ENCODE results near the gene NUP88. TPM values are rescaled to one million over a fixed set of nuclear protein-coding genes. Genes with fewer than 3 reads are reported as not detected.

NUP88 gene
- total RNA-seq, 4 donors from 2014 or later = 64.4 to 87.1 (median 75.6) TPM

DNA sequence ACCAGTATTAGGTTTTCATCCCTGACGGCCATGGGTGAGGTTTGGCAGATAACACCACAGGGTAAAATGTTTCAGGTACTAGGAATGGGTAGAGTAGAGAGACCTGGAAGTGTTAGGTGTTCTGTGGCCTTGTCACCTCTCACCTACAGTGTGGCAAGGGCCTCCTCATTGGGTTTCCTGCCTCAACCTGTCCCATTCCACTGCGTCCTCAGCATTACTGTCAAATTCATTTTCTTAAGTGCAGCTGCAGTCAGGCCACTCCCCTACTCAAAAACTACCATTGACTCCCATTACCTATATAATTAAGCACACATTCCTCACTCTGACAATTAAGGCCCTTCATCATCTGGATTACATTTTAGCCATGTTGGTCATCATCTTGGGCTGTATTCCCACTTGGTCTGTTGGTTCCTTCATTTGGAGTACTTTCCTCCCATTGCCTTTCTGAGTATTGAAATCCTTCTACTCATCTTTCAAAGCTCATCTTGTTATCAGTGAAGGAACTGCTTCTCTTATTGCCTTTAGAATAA lies 64.5 kb downstream of the NUP88 start:
- Histone ChIP-seq H3K36me3 (peaks cover 93% of the 10 kb centered on the region), H3K27ac (no peak overlapping the region), H3K4me3 (no peak overlapping the region), H3K9me3 (no peaks in the 10 kb centered on the region), H3K4me1 (peaks cover 7% of the 10 kb centered on the region), H3K27me3 (no peaks in the 10 kb centered on the region)
- no peak for DNase-seq (ENCODE audit: low spot score in 2 of 2)
- TF ChIP-seq POLR2A (IDR thresholded peaks at IDR 0.05) (no peak), POLR2AphosphoS5 (IDR thresholded peaks at IDR 0.05) (no peak), EP300 (IDR thresholded peaks at IDR 0.05) (no peak)
- TF ChIP-seq, protein P1, sequence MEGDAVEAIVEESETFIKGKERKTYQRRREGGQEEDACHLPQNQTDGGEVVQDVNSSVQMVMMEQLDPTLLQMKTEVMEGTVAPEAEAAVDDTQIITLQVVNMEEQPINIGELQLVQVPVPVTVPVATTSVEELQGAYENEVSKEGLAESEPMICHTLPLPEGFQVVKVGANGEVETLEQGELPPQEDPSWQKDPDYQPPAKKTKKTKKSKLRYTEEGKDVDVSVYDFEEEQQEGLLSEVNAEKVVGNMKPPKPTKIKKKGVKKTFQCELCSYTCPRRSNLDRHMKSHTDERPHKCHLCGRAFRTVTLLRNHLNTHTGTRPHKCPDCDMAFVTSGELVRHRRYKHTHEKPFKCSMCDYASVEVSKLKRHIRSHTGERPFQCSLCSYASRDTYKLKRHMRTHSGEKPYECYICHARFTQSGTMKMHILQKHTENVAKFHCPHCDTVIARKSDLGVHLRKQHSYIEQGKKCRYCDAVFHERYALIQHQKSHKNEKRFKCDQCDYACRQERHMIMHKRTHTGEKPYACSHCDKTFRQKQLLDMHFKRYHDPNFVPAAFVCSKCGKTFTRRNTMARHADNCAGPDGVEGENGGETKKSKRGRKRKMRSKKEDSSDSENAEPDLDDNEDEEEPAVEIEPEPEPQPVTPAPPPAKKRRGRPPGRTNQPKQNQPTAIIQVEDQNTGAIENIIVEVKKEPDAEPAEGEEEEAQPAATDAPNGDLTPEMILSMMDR (IDR thresholded peaks at IDR 0.05) = no peak
- 73% methylated on average over 2 of the region's 2 CpGs for WGBS

DNA sequence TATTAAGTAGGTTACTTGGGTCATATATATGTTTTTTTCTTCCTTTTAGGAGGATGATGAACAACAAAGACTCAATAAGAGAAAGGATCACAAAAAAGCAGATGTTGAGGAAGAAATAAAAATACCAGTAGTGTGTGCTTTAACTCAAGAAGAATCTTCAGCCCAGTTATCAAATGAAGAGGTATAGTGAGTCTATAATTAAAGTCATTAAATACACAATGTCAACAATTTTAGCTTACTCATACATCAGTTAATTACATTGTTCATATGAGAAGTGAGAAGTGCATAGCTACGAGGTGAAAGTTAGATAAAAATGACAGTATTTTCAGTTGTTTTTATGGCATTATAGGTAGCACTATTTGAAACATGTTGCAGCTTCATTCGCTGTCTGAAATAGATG lies 65.2 kb downstream of the NUP88 start:
- H3K4me3 ChIP-seq = no peak overlapping the region
- WGBS = 93% methylated on average over 2 of the region's 2 CpGs

DNA sequence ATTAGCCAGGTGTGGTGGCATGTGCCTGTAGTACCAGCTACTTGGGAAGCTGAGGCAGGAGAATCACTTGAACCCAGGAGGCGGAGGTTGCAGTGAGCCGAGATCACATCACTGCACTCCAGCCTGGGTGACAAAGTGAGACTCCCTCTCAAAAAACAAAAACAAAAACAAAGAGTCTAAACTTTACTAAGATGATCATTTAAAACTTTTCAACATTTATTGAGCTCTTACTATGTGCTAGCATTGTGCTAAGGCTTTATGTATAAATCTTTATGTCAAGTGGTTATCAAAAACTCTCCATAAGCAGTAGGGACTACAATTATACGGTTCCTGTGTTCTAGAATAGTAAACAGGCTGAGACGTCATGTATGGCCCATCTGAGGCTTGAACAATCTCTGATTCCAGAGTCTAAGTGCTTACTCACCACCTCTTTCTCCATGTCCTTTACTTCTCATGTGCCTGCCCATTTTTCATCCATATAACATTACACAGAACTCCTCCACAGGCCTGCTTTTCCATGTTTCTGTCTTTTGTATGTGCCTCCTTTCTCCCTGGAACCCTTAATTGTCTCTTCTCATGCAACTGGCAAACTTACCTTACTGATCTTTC lies 66.7 kb downstream of the NUP88 start:
- H3K4me1 ChIP-seq = peaks cover 7% of the 10 kb centered on the region
- DNase-seq (ENCODE audit: low spot score in 2 of 2) = no peak
- 97% methylated on average over 4 of the region's 4 CpGs for WGBS
- H3K27me3 ChIP-seq = no peaks in the 10 kb centered on the region
- no peak overlapping the region for H3K4me3 ChIP-seq
- no peaks in the 10 kb centered on the region for H3K9me3 ChIP-seq
- H3K27ac ChIP-seq = no peak overlapping the region
- peaks cover 93% of the 10 kb centered on the region for H3K36me3 ChIP-seq
- no peak for TF ChIP-seq EP300 (IDR thresholded peaks at IDR 0.05)
- TF ChIP-seq POLR2AphosphoS5 (IDR thresholded peaks at IDR 0.05) = no peak
- TF ChIP-seq, protein P1 (IDR thresholded peaks at IDR 0.05) = no peak
- TF ChIP-seq POLR2A (IDR thresholded peaks at IDR 0.05) = no peak

More for the DNA sequence above, 65.2 kb downstream of the NUP88 start:
- Histone ChIP-seq H3K36me3 (peaks cover 91% of the 10 kb centered on the region), H3K4me1 (peaks cover 7% of the 10 kb centered on the region), H3K9me3 (no peaks in the 10 kb centered on the region), H3K27me3 (no peaks in the 10 kb centered on the region), H3K27ac (no peak overlapping the region)
- DNase-seq (ENCODE audit: low spot score in 2 of 2) = no peak
- TF ChIP-seq, protein P1 (IDR thresholded peaks at IDR 0.05) = no peak

DNA sequence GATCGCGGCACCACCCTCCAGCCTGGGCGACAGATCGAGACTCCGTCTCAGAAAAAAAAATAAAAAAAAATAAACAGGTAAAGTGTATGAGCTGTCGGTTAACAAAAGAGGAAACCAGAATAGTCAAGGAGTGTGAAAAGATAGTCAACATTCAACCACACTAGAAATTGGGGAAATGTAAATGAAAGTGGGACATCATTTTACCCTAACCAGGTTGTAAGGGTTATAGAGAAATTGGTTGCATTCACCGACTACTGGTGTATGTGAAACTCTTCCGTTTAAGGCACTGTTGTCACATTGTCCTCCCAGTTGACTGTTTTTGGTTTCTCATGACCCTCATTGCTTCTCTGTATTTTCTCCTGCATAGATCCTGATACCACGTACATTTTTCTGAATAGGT lies 74.5 kb downstream of the NUP88 start:
- 92% methylated on average over 9 of the region's 9 CpGs for WGBS
- H3K4me3 ChIP-seq = no peak overlapping the region

More for the DNA sequence above, 74.5 kb downstream of the NUP88 start:
- H3K27ac ChIP-seq = no peak overlapping the region
- H3K36me3 ChIP-seq = peaks cover 37% of the 10 kb centered on the region
- no peaks in the 10 kb centered on the region for H3K4me1 ChIP-seq
- H3K9me3 ChIP-seq = no peaks in the 10 kb centered on the region
- H3K27me3 ChIP-seq = no peaks in the 10 kb centered on the region
- DNase-seq (ENCODE audit: low spot score in 2 of 2) = no peak
- no peak for TF ChIP-seq POLR2A (IDR thresholded peaks at IDR 0.05)
- TF ChIP-seq, protein P1 (IDR thresholded peaks at IDR 0.05) = no peak
- no peak for TF ChIP-seq EP300 (IDR thresholded peaks at IDR 0.05)
- TF ChIP-seq POLR2AphosphoS5 (IDR thresholded peaks at IDR 0.05) = no peak

Other genes with a start within 250 kb of the NUP88 start
- gene ZNF594, start 227.8 kb downstream of the NUP88 start, total RNA-seq = 10 to 100 TPM in 1 of 4 donors, 1 to 10 TPM in 3; 2.5 to 10.1 (median 4.5) TPM
- gene SCIMP, start 184.8 kb downstream of the NUP88 start, total RNA-seq = not detected
- gene RABEP1, start 137.4 kb downstream of the NUP88 start, total RNA-seq = 10 to 100 TPM; 19.2 to 46.4 (median 25.0) TPM
- gene RPAIN, start 520 bp upstream of the NUP88 start, total RNA-seq = 10 to 100 TPM; 29.2 to 81.7 (median 34.8) TPM
- gene C1QBP, start 19.5 kb upstream of the NUP88 start, total RNA-seq = 100 to 1,000 TPM in 3 of 4 donors, 10 to 100 TPM in 1; 55.7 to 173 (median 117) TPM
- gene DHX33, start 49.3 kb upstream of the NUP88 start, total RNA-seq = 10 to 100 TPM; 11.6 to 19.1 (median 14.6) TPM
- gene DERL2, start 66.5 kb upstream of the NUP88 start, total RNA-seq = 10 to 100 TPM; 24.5 to 34.8 (median 25.3) TPM
- 10 to 100 TPM in 1 of 4 donors, 1 to 10 TPM in 3; 5.8 to 15.2 (median 8.1) TPM for gene MIS12, start 66.9 kb upstream of the NUP88 start, total RNA-seq
- gene NLRP1, start 164.8 kb upstream of the NUP88 start, total RNA-seq = 100 to 1,000 TPM in 1 of 4 donors, 10 to 100 TPM in 3; 66.9 to 279 (median 95.8) TPM